Measurements from ENCODE around the gene NEDD4L. TPM values are rescaled to one million over a fixed set of nuclear protein-coding genes. Genes with fewer than 3 reads are reported as not detected.

Gene NEDD4L
- total RNA-seq, 1 donor from 2014 or later, result 3.8 TPM

- Mint-ChIP-seq H3K4me1 (ENCODE audit: low read depth) (no peaks in the 10 kb centered on the region), H3K9me3 (no peaks in the 10 kb centered on the region), H3K4me3 (no peak overlapping the region), H3K27ac (no peak overlapping the region), H3K36me3 (ENCODE audit: low read depth) (no peaks in the 10 kb centered on the region), H3K27me3 (ENCODE audit: insufficient read depth) (peaks cover 4% of the 10 kb centered on the region)
- DNase-seq (ENCODE audit: low spot score), result no peak
- intact Hi-C loops (cut with micrococcal nuclease), result no loop called here
These were observed 188.6 kb downstream of the NEDD4L start for GRCh38 chr18:58232668-58233067.

GRCh38 chr18:58234359-58234741 lies 190.3 kb downstream of the NEDD4L start:
- Mint-ChIP-seq H3K36me3 (ENCODE audit: low read depth) (no peaks in the 10 kb centered on the region), H3K27ac (no peak overlapping the region)

GRCh38 chr18:58235001-58235436 lies 191.0 kb downstream of the NEDD4L start:
- H3K4me1 Mint-ChIP-seq (ENCODE audit: low read depth), result no peaks in the 10 kb centered on the region
- H3K9me3 Mint-ChIP-seq, result no peaks in the 10 kb centered on the region
- no peak overlapping the region for H3K4me3 Mint-ChIP-seq
- no peaks in the 10 kb centered on the region for H3K36me3 Mint-ChIP-seq (ENCODE audit: low read depth)
- no peaks in the 10 kb centered on the region for H3K27me3 Mint-ChIP-seq (ENCODE audit: insufficient read depth)
- DNase-seq (ENCODE audit: low spot score), result no peak
- intact Hi-C loops (cut with micrococcal nuclease), result no loop called here
- no peak overlapping the region for H3K27ac Mint-ChIP-seq

More at GRCh38 chr18:58234359-58234741, 190.3 kb downstream of the NEDD4L start:
- no peak for DNase-seq (ENCODE audit: low spot score)
- intact Hi-C loops (cut with micrococcal nuclease), result no loop called here
- H3K9me3 Mint-ChIP-seq, result no peaks in the 10 kb centered on the region
- H3K4me3 Mint-ChIP-seq, result no peak overlapping the region
- H3K27me3 Mint-ChIP-seq (ENCODE audit: insufficient read depth), result no peaks in the 10 kb centered on the region
- no peaks in the 10 kb centered on the region for H3K4me1 Mint-ChIP-seq (ENCODE audit: low read depth)

- no peaks in the 10 kb centered on the region for H3K4me1 Mint-ChIP-seq (ENCODE audit: low read depth)
- no peak overlapping the region for H3K27ac Mint-ChIP-seq
- DNase-seq (ENCODE audit: low spot score), result no peak
- intact Hi-C loops (cut with micrococcal nuclease), result no loop called here
- H3K9me3 Mint-ChIP-seq, result no peaks in the 10 kb centered on the region
- no peak overlapping the region for H3K4me3 Mint-ChIP-seq
- H3K27me3 Mint-ChIP-seq (ENCODE audit: insufficient read depth), result no peaks in the 10 kb centered on the region
- no peaks in the 10 kb centered on the region for H3K36me3 Mint-ChIP-seq (ENCODE audit: low read depth)
These were observed 195.9 kb downstream of the NEDD4L start for GRCh38 chr18:58239879-58240278.

- intact Hi-C loops (cut with micrococcal nuclease), result no loop called here
- Mint-ChIP-seq H3K4me3 (no peak overlapping the region), H3K27me3 (ENCODE audit: insufficient read depth) (no peaks in the 10 kb centered on the region), H3K4me1 (ENCODE audit: low read depth) (no peaks in the 10 kb centered on the region), H3K9me3 (no peaks in the 10 kb centered on the region), H3K27ac (no peak overlapping the region), H3K36me3 (ENCODE audit: low read depth) (no peaks in the 10 kb centered on the region)
- no peak for DNase-seq (ENCODE audit: low spot score)
These were observed 197.1 kb downstream of the NEDD4L start for GRCh38 chr18:58241026-58241679.

- H3K9me3 Mint-ChIP-seq, result no peaks in the 10 kb centered on the region
- no peak overlapping the region for H3K4me3 Mint-ChIP-seq
- DNase-seq (ENCODE audit: low spot score), result no peak
- H3K4me1 Mint-ChIP-seq (ENCODE audit: low read depth), result no peaks in the 10 kb centered on the region
- intact Hi-C loops (cut with micrococcal nuclease), result no loop called here
- H3K36me3 Mint-ChIP-seq (ENCODE audit: low read depth), result no peaks in the 10 kb centered on the region
- no peak overlapping the region for H3K27ac Mint-ChIP-seq
- no peaks in the 10 kb centered on the region for H3K27me3 Mint-ChIP-seq (ENCODE audit: insufficient read depth)
These were observed 197.9 kb downstream of the NEDD4L start for GRCh38 chr18:58241877-58242276.

- Mint-ChIP-seq H3K27ac (no peak overlapping the region), H3K4me3 (no peak overlapping the region), H3K9me3 (no peaks in the 10 kb centered on the region), H3K27me3 (ENCODE audit: insufficient read depth) (no peaks in the 10 kb centered on the region), H3K36me3 (ENCODE audit: low read depth) (no peaks in the 10 kb centered on the region), H3K4me1 (ENCODE audit: low read depth) (no peaks in the 10 kb centered on the region)
- intact Hi-C loops (cut with micrococcal nuclease), result no loop called here
- no peak for DNase-seq (ENCODE audit: low spot score)
These were observed 198.4 kb downstream of the NEDD4L start for GRCh38 chr18:58242435-58242834.

- H3K4me3 Mint-ChIP-seq, result no peak overlapping the region
- no peak overlapping the region for H3K27ac Mint-ChIP-seq
- no peak for DNase-seq (ENCODE audit: low spot score)
- no peaks in the 10 kb centered on the region for H3K9me3 Mint-ChIP-seq
- no peaks in the 10 kb centered on the region for H3K27me3 Mint-ChIP-seq (ENCODE audit: insufficient read depth)
- intact Hi-C loops (cut with micrococcal nuclease), result no loop called here
- H3K36me3 Mint-ChIP-seq (ENCODE audit: low read depth), result no peaks in the 10 kb centered on the region
- no peaks in the 10 kb centered on the region for H3K4me1 Mint-ChIP-seq (ENCODE audit: low read depth)
These were observed 198.9 kb downstream of the NEDD4L start for GRCh38 chr18:58242968-58243367.

- no peaks in the 10 kb centered on the region for H3K9me3 Mint-ChIP-seq
- no peaks in the 10 kb centered on the region for H3K36me3 Mint-ChIP-seq (ENCODE audit: low read depth)
- H3K4me3 Mint-ChIP-seq, result no peak overlapping the region
- no peaks in the 10 kb centered on the region for H3K4me1 Mint-ChIP-seq (ENCODE audit: low read depth)
- no peak for DNase-seq (ENCODE audit: low spot score)
- intact Hi-C loops (cut with micrococcal nuclease), result no loop called here
- no peak overlapping the region for H3K27ac Mint-ChIP-seq
- H3K27me3 Mint-ChIP-seq (ENCODE audit: insufficient read depth), result no peaks in the 10 kb centered on the region
These were observed 199.4 kb downstream of the NEDD4L start for GRCh38 chr18:58243401-58243800.

GRCh38 chr18:58247363-58247834 lies 203.4 kb downstream of the NEDD4L start:
- intact Hi-C loops (cut with micrococcal nuclease), result no loop called here
- no peak for DNase-seq (ENCODE audit: low spot score)
- Mint-ChIP-seq H3K27ac (no peak overlapping the region), H3K27me3 (ENCODE audit: insufficient read depth) (peaks cover 5% of the 10 kb centered on the region), H3K4me3 (no peak overlapping the region), H3K4me1 (ENCODE audit: low read depth) (no peaks in the 10 kb centered on the region), H3K36me3 (ENCODE audit: low read depth) (no peaks in the 10 kb centered on the region), H3K9me3 (no peaks in the 10 kb centered on the region)

GRCh38 chr18:58249712-58250111 lies 205.7 kb downstream of the NEDD4L start:
- Mint-ChIP-seq H3K9me3 (no peaks in the 10 kb centered on the region), H3K4me1 (ENCODE audit: low read depth) (no peaks in the 10 kb centered on the region), H3K4me3 (no peak overlapping the region), H3K36me3 (ENCODE audit: low read depth) (no peaks in the 10 kb centered on the region), H3K27me3 (ENCODE audit: insufficient read depth) (peaks cover 8% of the 10 kb centered on the region), H3K27ac (no peak overlapping the region)
- intact Hi-C loops (cut with micrococcal nuclease), result no loop called here
- DNase-seq (ENCODE audit: low spot score), result no peak

GRCh38 chr18:58251416-58251815 lies 207.4 kb downstream of the NEDD4L start:
- no peak overlapping the region for H3K27ac Mint-ChIP-seq
- H3K36me3 Mint-ChIP-seq (ENCODE audit: low read depth), result no peaks in the 10 kb centered on the region
- H3K27me3 Mint-ChIP-seq (ENCODE audit: insufficient read depth), result peaks cover 9% of the 10 kb centered on the region
- intact Hi-C loops (cut with micrococcal nuclease), result no loop called here
- no peak overlapping the region for H3K4me3 Mint-ChIP-seq
- DNase-seq (ENCODE audit: low spot score), result no peak
- no peaks in the 10 kb centered on the region for H3K4me1 Mint-ChIP-seq (ENCODE audit: low read depth)
- H3K9me3 Mint-ChIP-seq, result no peaks in the 10 kb centered on the region

GRCh38 chr18:58252166-58252565 lies 208.1 kb downstream of the NEDD4L start:
- Mint-ChIP-seq H3K4me1 (ENCODE audit: low read depth) (no peaks in the 10 kb centered on the region), H3K27me3 (ENCODE audit: insufficient read depth) (peaks cover 9% of the 10 kb centered on the region), H3K4me3 (no peak overlapping the region), H3K36me3 (ENCODE audit: low read depth) (no peaks in the 10 kb centered on the region), H3K9me3 (no peaks in the 10 kb centered on the region), H3K27ac (no peak overlapping the region)
- DNase-seq (ENCODE audit: low spot score), result no peak
- intact Hi-C loops (cut with micrococcal nuclease), result no loop called here

- no peaks in the 10 kb centered on the region for H3K36me3 Mint-ChIP-seq (ENCODE audit: low read depth)
- H3K9me3 Mint-ChIP-seq, result no peaks in the 10 kb centered on the region
- no peaks in the 10 kb centered on the region for H3K4me1 Mint-ChIP-seq (ENCODE audit: low read depth)
- no peak for DNase-seq (ENCODE audit: low spot score)
- no peak overlapping the region for H3K27ac Mint-ChIP-seq
- H3K27me3 Mint-ChIP-seq (ENCODE audit: insufficient read depth), result peaks cover 9% of the 10 kb centered on the region
- no peak overlapping the region for H3K4me3 Mint-ChIP-seq
- intact Hi-C loops (cut with micrococcal nuclease), result no loop called here
These were observed 209.3 kb downstream of the NEDD4L start for GRCh38 chr18:58253318-58253717.
